Activated naive CD8-positive, alpha-beta T cell (primary cell): ENCODE results near the gene ACOD1.

Source experiments
- H3K27ac Mint-ChIP-seq: one replicate; pipeline ENCODE4 v1.8.0; 2021; ENCODE audit warnings: mixed read lengths
- H3K27me3 Mint-ChIP-seq: one replicate; pipeline ENCODE4 v1.8.0; 2021; ENCODE audit warnings: mixed read lengths
- H3K36me3 Mint-ChIP-seq: one replicate; pipeline ENCODE4 v1.8.0; 2021; ENCODE audit warnings: mixed read lengths
- H3K4me1 Mint-ChIP-seq: one replicate; pipeline ENCODE4 v1.8.0; 2021; ENCODE audit warnings: low read depth, mixed read lengths
- H3K4me3 Mint-ChIP-seq: one replicate; pipeline ENCODE4 v1.8.0; 2021; ENCODE audit warnings: mild to moderate bottlenecking, mixed read lengths
- H3K9me3 Mint-ChIP-seq: one replicate; pipeline ENCODE4 v1.8.0; 2021; ENCODE audit warnings: low read depth, mixed read lengths

The ACOD1 gene

GRCh38 chr13:76969488-76970365, 21.4 kb downstream of the ACOD1 start:
- H3K36me3 Mint-ChIP-seq = no peaks in the 10 kb centered on the region
- no peaks in the 10 kb centered on the region for H3K4me1 Mint-ChIP-seq
- peaks cover 13% of the 10 kb centered on the region for H3K27me3 Mint-ChIP-seq
- H3K9me3 Mint-ChIP-seq = no peaks in the 10 kb centered on the region
- no peak overlapping the region for H3K4me3 Mint-ChIP-seq
- no peak overlapping the region for H3K27ac Mint-ChIP-seq

DNA sequence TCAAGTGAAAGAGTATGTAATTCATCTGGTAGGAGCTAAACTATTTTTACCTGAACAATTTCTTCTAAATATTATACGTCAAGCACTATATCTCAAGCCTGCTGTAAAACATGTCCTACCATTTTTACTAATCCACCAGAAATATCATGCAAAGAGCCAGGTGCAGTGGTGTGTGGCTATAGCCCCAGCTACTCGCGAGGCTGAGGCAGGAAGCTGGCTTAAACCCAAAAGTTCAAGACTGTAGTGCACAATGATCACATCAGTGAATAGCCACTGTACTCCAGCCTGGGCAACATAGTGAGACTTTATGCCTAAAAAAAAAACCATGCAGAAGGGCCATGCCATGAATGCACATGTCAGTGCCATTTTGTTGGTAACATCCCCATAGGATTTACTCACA, 22.9 kb downstream of the ACOD1 start:
- Mint-ChIP-seq H3K4me3 (no peak overlapping the region), H3K9me3 (no peaks in the 10 kb centered on the region), H3K27me3 (peaks cover 13% of the 10 kb centered on the region), H3K4me1 (no peaks in the 10 kb centered on the region), H3K27ac (no peak overlapping the region), H3K36me3 (no peaks in the 10 kb centered on the region)

DNA sequence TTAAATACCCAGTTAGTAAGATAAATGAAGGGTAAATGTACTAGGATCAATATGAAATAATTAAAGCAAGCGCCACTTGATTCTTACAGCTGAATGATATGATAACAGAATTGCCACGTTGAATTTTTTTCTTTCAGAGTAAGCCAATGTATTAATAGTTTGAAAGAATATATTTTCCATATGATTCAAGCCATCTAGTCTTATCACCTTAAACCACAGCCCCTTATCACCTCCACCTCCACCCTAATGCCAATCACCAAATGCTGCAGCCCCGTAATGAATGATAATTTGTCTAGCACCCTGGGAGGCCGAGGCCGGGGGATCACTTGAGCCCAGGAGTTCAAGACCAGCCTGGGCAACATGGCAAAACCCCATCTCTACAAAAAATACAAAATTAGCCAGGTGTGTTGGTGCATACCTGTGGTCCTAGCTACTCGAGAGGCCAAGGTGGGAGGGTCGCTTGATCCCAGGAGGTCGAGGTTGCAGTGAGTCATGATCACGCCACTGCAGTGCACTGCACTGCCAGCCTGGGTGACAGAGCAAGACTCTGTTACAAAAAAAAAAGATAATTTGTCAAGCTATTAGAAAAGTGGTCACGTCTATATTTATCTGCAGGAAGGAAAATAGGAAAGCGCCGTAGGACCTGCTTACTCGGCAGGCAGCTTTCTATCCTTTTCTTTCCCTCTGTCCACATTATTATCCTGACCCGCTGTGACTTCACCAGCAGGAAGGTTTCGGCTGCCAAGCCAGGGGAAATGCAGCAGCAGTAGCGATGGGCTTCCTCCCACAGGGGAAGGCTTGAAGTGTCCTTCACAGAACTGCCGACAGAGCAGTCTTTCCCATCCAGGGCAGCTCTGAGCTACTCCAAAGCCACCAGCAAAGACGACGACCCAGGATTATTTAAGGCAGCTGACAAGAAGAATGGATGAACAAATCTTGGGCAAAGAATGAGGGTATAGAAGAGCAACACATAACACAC, 23.8 kb downstream of the ACOD1 start:
- Mint-ChIP-seq H3K9me3 (no peaks in the 10 kb centered on the region), H3K4me1 (peaks cover 3% of the 10 kb centered on the region), H3K4me3 (no peak overlapping the region), H3K27ac (no peak overlapping the region), H3K36me3 (no peaks in the 10 kb centered on the region), H3K27me3 (peaks cover 13% of the 10 kb centered on the region)

DNA sequence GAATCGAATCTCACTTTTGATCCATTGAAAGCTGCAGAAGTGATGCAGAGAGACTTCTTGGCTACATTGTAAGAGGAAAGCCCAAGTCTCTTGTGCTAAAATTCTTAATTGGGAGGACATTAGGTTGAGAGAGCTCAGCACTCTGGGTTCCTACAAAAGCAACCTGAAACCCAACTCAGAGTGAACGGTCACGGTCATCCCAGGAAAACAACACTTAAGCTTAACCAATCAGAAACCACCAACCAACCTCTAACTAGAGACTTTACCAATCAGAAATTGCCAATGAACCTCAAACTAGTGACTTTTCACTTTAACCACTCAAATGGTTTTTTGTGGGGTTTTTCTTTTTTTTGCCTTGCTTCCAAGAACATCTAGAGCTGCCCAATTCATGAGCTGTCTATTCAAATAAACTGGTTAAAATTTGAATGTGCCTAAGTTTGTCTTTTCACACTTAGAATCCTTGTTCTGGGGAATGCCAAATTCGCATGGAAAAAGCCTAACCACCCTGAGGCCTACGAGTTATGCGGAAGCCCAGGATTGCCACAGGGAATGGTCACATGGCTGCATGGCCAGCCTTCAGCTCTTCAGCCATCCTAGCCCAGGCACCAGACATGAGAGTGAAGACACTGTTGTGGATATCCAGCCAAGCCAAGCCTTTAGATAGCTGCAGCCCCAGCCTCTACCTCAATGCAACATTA, 25.8 kb downstream of the ACOD1 start:
- H3K27ac Mint-ChIP-seq = no peak overlapping the region
- H3K36me3 Mint-ChIP-seq = no peaks in the 10 kb centered on the region
- H3K4me3 Mint-ChIP-seq = no peak overlapping the region
- H3K4me1 Mint-ChIP-seq = peaks cover 6% of the 10 kb centered on the region
- no peaks in the 10 kb centered on the region for H3K9me3 Mint-ChIP-seq
- H3K27me3 Mint-ChIP-seq = peaks cover 18% of the 10 kb centered on the region

DNA sequence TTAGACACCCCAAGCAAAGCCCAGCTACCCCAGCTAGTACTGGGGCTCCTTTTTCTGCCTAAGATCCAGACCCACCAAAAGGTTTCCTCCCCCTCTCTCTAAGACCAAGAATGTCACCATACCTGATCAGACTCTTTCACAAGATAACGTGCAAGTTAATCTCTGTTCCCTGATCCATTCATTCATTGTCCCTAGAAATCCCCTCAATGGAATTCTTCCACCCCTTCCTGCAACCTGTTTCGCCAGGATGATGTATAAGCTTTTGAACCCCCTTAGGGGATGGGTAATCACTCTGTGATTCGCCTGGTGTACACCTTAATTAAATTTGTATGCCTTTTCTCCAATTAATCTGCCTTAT, 26.3 kb downstream of the ACOD1 start:
- Mint-ChIP-seq H3K27ac (no peak overlapping the region), H3K4me3 (no peak overlapping the region)

DNA sequence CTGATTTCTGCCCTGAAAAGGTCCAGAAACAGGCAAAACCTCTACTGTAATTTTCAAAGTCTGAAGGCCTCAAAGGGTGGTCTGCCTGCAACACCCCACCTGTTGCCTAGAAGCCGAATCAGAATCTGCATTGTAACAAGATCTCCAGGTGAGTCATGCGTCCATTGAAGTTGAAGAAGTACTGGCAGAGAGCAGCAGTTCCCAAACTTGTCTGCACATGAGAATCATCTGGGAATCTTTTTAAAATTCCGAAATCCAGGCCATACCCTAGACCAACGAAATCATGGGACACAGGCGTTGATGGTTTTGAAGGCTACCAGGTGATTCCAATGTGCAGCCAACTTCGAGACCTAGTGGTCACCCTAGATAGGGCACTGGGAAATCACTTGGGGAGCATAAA, 27.6 kb downstream of the ACOD1 start:
- peaks cover 6% of the 10 kb centered on the region for H3K4me1 Mint-ChIP-seq
- H3K27me3 Mint-ChIP-seq = peaks cover 16% of the 10 kb centered on the region
- no peaks in the 10 kb centered on the region for H3K36me3 Mint-ChIP-seq
- H3K9me3 Mint-ChIP-seq = no peaks in the 10 kb centered on the region
- no peak overlapping the region for H3K27ac Mint-ChIP-seq
- H3K4me3 Mint-ChIP-seq = no peak overlapping the region

More for the DNA sequence above, 26.3 kb downstream of the ACOD1 start:
- Mint-ChIP-seq H3K27me3 (peaks cover 21% of the 10 kb centered on the region), H3K4me1 (peaks cover 6% of the 10 kb centered on the region), H3K36me3 (no peaks in the 10 kb centered on the region), H3K9me3 (no peaks in the 10 kb centered on the region)

GRCh38 chr13:76976490-76976889, 28.2 kb downstream of the ACOD1 start:
- H3K36me3 Mint-ChIP-seq = no peaks in the 10 kb centered on the region
- H3K9me3 Mint-ChIP-seq = no peaks in the 10 kb centered on the region
- peaks cover 18% of the 10 kb centered on the region for H3K27me3 Mint-ChIP-seq
- H3K4me1 Mint-ChIP-seq = peaks cover 6% of the 10 kb centered on the region
- no peak overlapping the region for H3K4me3 Mint-ChIP-seq
- no peak overlapping the region for H3K27ac Mint-ChIP-seq

DNA sequence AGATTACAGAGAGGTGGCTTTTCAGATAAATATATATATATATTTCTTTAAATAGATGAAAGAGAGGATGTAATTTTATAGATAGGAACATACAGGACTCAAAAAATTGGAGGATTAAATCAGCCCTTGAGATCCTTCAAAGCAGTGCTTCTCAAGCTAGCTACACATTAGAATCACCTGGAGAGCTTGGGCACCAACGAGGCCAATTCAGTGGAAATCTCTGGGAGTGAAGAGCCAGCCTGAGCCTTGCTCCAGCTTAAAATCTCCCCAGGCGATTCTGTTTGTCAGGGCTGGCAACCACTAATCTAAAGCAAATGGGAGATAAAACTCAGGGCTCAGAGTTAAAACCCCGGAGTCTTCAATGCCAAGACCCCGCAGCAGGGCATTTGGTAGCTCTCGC, 28.6 kb downstream of the ACOD1 start:
- Mint-ChIP-seq H3K27ac (no peak overlapping the region), H3K36me3 (no peaks in the 10 kb centered on the region), H3K4me3 (no peak overlapping the region), H3K27me3 (peaks cover 23% of the 10 kb centered on the region), H3K9me3 (no peaks in the 10 kb centered on the region), H3K4me1 (peaks cover 6% of the 10 kb centered on the region)

DNA sequence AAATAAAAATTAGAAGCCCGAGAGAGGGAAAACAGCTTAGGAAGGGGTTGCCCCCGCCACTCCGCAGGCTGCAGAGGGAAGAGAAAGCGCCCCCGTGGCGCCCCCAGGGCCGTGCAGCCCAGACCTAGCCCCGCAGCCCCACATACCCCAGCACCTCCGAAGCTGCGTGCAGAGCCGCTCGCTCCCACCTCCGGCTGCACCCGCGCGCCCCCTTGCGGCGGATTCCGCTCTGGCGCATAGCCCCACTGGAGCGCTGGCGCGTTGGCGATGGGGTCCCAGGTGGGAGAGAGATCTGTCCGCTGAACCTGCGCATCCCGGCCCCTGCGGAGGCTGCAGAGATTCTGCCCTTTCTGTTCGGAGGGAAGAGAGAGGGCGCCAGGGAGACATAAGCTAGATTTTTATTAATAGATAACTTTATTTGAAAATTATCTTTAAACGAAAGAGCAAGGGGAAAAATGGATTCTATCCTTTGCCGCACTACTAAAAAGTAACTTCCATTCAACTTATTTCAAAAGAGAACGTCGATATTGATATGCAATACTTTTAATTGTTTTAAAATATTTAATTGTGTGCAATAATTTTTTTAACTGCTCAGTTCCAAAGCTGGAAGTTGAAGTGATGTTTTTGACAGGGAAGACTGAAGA, 31.9 kb downstream of the ACOD1 start:
- peaks cover 6% of the 10 kb centered on the region for H3K4me1 Mint-ChIP-seq
- H3K27me3 Mint-ChIP-seq = peaks cover 16% of the 10 kb centered on the region
- no peaks in the 10 kb centered on the region for H3K36me3 Mint-ChIP-seq
- H3K9me3 Mint-ChIP-seq = no peaks in the 10 kb centered on the region
- H3K4me3 Mint-ChIP-seq = peak overlapping the region; percentile 36
- H3K27ac Mint-ChIP-seq = no peak overlapping the region

DNA sequence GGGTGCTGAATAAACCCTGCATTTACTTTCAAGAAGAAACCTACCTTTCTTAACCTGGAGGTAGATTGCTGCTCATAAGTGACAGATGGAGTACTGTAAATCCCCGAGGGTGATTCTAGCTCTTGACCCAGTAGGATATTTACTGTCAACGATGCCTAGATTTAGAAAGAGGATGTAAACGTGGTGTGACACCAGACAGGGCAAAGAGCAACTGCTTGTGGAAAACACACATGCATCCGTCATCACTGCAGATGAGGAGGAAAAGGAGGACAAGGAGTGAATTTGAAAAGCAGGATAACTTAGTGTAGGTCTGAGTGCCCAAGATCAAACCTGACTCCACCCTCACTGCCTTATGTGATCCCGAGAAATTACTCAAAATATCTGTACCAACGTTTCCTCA, 33.8 kb downstream of the ACOD1 start:
- peaks cover 3% of the 10 kb centered on the region for H3K4me1 Mint-ChIP-seq
- H3K27ac Mint-ChIP-seq = no peak overlapping the region
- peaks cover 16% of the 10 kb centered on the region for H3K27me3 Mint-ChIP-seq
- H3K4me3 Mint-ChIP-seq = no peak overlapping the region
- H3K36me3 Mint-ChIP-seq = no peaks in the 10 kb centered on the region
- no peaks in the 10 kb centered on the region for H3K9me3 Mint-ChIP-seq

DNA sequence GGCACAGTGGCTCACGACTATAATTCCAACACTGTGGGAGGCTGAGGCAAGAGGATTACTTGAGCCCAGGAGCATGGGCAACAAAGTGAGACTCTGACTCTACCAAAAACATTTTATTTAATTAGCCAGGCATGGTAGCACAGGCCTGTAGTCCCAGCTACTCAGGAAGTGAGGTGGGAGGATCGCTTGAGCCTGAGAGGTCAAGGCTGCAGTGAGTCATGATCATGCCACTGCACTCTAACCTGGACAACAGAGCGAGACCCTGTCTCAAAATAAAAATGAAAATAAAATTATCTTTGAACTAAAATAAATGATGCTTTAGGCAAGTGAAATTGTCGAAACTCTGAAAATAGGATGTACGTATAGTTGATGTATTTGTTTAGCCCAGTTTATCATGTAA, 35.4 kb downstream of the ACOD1 start:
- Mint-ChIP-seq H3K4me1 (peaks cover 3% of the 10 kb centered on the region), H3K4me3 (no peak overlapping the region), H3K27me3 (peaks cover 13% of the 10 kb centered on the region), H3K36me3 (no peaks in the 10 kb centered on the region), H3K9me3 (no peaks in the 10 kb centered on the region), H3K27ac (no peak overlapping the region)

DNA sequence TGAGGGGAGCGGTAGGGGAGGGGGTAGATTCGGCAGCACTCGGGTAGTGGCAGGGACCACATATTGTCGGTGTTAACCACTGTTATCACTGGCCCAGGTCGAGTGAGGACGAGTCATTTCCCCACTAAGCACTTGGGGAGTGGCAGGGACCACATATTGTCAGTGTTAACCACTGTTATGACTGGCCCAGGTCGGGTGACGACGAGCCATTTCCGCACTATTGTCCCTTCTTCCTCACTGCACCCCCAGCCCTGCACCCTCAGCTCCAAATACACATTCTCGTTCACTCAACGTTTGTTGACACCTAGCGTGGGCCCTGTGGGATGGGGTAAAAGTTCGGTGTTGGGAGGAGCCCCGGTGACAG, 43.1 kb downstream of the ACOD1 start:
- Mint-ChIP-seq H3K27me3 (no peaks in the 10 kb centered on the region), H3K4me1 (peaks cover 48% of the 10 kb centered on the region), H3K27ac (peak overlapping the region; percentile 97), H3K36me3 (peaks cover 4% of the 10 kb centered on the region), H3K4me3 (peak overlapping the region; percentile 97), H3K9me3 (no peaks in the 10 kb centered on the region)

DNA sequence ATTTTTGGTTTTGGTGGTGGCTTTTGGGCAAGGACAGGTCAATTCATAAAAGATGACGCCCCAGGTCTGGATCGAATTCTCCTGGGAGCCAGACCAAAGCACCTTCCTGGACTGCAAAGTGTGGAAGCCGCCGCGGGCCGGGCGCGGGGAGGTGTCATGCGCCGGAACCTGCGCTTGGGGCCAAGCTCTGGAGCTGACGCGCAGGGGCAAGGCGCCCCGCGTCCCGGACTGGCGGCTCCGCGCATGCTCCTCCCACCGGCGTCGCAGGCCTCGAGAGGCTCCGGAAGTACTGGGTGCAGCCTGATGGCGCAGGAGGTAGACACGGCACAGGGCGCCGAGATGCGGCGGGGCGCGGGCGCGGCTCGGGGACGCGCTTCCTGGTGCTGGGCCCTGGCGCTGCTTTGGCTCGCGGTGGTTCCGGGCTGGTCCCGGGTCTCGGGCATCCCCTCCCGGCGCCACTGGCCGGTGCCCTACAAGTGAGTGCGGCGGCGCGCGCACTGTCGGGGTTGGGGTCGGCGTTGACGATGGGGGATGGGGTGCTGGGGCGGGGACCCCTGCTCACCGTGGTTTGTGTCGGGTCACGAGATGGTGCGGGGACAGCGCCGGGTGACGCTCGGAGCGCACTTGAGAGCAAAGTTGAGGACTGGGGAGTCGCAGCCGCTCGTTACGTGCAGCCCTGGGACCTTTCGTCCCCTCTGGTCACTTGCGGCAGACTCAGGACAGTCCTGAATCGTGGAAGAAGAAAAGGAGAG, 43.7 kb downstream of the ACOD1 start, which contains the start of gene CLN5:
CLN5 (plus strand) TSS at position 286 of the 752 bp plus-strand sequence; CDS start at position 304, 18 bp downstream.
- H3K4me1 Mint-ChIP-seq = peaks cover 51% of the 10 kb centered on the region
- H3K36me3 Mint-ChIP-seq = peaks cover 7% of the 10 kb centered on the region
- H3K27me3 Mint-ChIP-seq = no peaks in the 10 kb centered on the region
- H3K9me3 Mint-ChIP-seq = no peaks in the 10 kb centered on the region
- H3K4me3 Mint-ChIP-seq = peak within 1 kb of the TSS; percentile 97
- peak within 1 kb of the TSS; percentile 97 for H3K27ac Mint-ChIP-seq

- Mint-ChIP-seq H3K9me3 (no peaks in the 10 kb centered on the region), H3K4me1 (peaks cover 51% of the 10 kb centered on the region), H3K36me3 (peaks cover 7% of the 10 kb centered on the region), H3K27ac (peak overlapping the region; percentile 96), H3K27me3 (no peaks in the 10 kb centered on the region), H3K4me3 (peak overlapping the region; percentile 97)
Measured at GRCh38 chr13:76992548-76993001, 44.3 kb downstream of the ACOD1 start.
